GM21526 (cell line): Measurements from ENCODE around the gene USHBP1.

Experiments
- ATAC-seq: cut with Tn5 transposase; IDR thresholded peaks from one replicate; pipeline ENCODE4 v1.9.1; 2021; ENCODE audit warnings: moderate library complexity; ENCODE audit not compliant: unreplicated experiment, low FRiP score

Gene USHBP1

DNA sequence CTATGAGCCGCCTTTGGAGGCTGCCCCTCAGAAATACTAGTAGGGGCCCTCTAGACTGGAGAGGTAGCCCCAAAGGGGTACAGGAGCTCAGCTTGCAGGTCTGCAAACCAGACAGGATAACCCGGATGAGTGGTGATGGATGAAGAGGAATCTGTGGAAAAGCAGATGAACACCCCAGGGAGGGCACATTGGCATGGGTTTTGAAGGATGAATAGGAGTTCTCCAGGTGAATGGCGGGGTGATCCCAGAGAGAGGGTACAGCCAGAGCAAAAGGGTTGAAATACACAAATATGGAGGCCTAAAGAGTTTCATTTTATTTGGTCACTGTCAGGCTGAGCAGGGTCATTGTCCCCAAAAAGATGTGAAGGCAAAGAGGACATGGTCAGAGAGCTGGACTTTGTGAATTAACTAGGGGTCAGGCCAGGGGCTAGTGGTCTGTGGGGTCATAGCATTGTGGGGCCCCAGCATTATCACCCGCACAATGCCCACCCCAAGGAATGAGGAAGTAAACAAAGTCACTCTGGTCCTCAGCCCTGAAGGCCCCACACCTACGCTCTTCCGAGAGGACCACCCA lies 23.6 kb downstream of the USHBP1 start:
- ATAC-seq, result no peak

GRCh38 chr19:17240062-17240752 lies 24.3 kb downstream of the USHBP1 start:
- ATAC-seq, result no peak

- ATAC-seq, result no peak
Measured at GRCh38 chr19:17237747-17238706, 26.5 kb downstream of the USHBP1 start.

DNA sequence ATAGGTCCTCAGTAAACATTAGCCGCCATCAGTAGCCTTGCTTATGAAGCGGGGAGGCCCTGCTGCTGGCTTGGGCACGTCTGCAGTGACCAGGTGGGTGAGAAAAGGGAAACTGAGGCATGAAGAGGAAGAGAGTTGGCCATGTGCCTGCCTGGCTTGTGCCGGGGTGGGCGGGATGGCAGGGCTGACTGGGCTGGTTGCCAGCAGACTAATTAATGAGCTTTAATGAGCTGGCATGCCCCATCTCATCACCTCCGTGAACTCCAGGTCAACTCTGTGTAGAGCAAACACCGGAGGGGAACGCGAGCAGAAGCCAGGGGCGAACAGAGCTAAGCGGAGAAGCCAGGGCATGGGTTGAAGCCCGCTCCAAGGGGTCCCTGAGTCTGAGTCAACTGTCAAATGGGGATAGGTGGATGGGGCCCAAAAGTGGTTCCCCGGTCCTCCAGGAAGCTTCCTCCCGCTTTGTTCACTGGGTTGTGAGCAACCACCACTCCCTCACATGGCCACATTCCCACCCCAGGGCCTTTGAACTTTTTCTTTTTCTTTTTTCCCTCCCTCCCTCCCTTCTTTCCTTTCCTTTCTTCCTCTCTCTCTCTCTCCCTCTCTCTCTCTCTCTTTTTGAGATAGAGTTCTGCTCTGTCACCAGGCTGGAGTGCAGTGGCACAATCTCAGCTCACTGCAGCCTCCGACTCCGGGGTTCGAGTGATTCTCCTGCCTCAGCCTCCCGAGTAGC lies 27.6 kb downstream of the USHBP1 start:
- ATAC-seq, result no peak

GRCh38 chr19:17235971-17236777 lies 28.4 kb downstream of the USHBP1 start:
- ATAC-seq, result no peak

- ATAC-seq, result no peak
Measured at GRCh38 chr19:17235300-17235970, 29.1 kb downstream of the USHBP1 start.

DNA sequence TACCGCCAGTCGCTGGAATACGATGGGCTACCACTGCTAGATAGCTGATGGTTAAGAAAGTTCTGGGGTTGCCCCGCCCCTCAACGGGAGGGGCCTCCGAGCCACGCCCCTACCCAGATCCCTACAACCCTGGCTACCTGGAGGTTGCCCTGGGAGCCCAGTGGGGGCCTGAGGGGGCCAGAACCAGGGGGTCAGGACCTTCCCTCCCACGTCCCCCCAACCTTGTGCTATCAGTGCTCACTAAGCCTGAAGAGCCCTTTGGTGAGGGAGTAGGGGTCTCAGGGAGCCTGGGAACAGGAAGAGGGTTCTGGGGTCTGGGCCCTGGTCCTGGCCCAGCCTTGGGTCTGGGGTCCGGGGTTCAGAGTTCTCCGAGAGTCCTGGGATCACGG lies 29.6 kb downstream of the USHBP1 start:
- ATAC-seq, result no peak

DNA sequence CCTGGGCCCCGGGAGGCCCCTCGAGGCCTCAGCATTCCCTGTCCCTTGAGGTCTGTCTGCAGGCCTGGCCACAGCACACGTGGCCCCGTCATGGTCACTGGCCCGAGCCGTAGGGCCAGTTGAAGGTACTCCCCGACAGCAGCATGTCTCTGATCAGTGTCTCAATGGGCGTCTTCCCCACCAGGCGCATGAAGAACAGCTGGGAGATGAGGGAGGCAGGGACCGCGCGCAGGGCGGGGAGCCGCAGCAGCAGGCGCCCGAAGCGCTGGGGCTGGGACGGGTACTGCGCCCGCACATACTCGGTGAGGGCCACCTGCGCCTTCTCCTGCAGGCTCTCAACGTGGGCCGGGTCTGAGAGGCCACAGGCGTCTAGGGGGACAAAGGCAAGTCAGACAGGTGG lies 32.3 kb downstream of the USHBP1 start:
- no peak for ATAC-seq

GRCh38 chr19:17229890-17230289 lies 34.7 kb downstream of the USHBP1 start:
- no peak for ATAC-seq

DNA sequence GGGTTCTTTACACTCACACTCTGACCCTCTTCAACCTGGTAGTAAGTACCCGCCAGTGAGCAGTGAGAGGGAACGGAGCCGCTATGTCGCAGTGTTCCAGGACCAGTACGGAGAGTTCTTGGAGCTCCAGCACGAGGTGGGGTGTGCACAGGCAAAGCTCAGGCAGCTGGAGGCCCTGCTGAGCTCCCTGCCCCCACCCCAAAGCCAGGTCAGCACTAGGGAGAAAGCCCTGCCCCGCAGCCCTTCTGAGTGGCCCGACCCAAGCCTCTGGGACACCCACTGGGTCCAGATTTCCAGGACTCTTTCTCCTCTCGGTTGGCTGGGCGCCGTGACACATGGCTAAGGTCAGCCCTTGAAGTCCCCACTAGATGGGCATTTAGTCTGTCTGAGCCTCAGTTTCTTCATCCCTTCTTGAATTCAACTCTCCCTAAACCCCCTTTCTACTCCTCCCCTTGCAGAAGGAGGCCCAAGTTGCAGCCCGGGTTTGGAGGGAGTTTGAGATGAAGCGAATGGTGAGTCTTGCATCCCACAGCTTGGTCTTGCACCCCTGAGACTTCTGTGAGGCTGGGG lies 36.7 kb downstream of the USHBP1 start:
- no peak for ATAC-seq

- ATAC-seq, result peak; percentile 91
Measured at GRCh38 chr19:17226002-17226933, 38.3 kb downstream of the USHBP1 start, which contains the start of gene OCEL1. Gene OCEL1, plus strand, starts transcription at chr19:17226226. Its CDS starts 22 bp downstream, at chr19:17226248.

GRCh38 chr19:17225053-17225452 lies 39.5 kb downstream of the USHBP1 start:
- no peak for ATAC-seq

DNA sequence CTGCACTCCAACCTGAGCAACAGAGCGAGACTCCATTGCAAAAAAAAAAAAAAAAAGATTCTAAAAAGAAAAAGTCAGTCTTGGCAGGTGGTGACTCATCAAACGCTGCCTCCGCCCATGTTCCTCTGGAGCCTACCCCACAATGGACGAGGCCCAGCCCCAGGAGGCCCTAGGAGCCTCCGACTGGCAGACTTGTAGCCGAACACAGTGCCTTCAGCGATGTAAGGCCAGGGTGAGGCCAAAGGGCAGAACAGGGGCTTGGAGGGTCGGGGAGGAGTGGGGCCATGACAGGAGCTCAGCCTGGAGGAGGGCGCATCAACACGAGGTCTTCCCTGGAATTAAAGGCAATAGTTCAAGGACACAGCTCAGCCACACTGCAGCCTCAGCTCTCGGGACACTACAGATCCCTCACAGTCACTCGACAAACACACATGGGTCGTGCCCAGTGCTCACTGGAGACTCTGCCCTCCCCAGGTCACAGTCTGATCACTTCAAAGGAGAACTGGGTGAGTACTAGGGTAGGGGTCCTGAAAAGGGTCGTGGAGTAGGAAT lies 44.3 kb downstream of the USHBP1 start:
- ATAC-seq, result no peak

DNA sequence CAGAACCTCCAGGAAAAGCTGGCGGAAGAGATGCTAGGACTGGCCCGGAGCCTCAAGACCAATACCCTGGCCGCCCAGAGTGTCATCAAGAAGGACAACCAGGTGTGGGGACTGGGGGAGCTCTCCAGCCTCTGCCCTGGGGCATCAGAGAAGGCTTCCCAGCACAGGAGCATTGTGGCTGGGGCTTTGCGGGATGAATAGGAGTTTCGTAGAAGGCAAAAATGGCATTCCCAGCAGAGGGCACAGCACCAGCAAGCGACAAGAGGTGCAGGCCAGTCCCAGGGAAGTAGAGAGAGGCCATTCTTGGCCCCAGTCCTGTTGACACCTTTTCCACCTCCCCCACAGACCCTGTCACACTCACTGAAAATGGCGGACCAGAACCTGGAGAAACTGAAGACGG lies 45.3 kb downstream of the USHBP1 start:
- ATAC-seq, result no peak

DNA sequence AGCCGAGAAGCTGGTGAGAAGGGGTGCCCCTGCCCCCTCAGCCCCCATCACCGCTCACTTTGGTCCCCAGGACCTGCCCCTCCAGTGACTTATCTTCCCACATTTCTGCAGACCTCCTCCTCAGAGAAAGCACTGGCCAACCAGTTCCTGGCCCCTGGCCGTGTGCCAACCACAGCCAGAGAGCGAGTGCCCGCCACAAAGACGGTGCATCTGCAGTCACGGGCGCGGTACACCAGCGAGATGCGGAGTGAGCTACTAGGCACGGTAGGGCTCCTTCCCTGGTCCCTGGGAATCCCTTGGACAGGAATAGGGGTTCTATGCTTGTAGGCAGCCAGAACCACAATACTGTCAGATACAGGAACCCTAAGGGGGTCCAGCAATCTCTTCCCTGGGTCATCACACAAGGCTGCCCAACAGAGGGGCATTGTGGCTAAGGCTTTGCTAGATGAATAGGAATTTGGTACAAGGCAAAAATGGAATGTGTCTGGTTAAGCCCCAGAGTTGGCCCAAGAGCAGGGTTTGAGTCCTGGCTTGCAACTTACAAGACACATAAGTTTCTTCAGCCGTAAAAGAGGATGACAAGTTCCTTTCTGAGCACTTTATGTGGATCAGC lies 48.4 kb downstream of the USHBP1 start:
- no peak for ATAC-seq

DNA sequence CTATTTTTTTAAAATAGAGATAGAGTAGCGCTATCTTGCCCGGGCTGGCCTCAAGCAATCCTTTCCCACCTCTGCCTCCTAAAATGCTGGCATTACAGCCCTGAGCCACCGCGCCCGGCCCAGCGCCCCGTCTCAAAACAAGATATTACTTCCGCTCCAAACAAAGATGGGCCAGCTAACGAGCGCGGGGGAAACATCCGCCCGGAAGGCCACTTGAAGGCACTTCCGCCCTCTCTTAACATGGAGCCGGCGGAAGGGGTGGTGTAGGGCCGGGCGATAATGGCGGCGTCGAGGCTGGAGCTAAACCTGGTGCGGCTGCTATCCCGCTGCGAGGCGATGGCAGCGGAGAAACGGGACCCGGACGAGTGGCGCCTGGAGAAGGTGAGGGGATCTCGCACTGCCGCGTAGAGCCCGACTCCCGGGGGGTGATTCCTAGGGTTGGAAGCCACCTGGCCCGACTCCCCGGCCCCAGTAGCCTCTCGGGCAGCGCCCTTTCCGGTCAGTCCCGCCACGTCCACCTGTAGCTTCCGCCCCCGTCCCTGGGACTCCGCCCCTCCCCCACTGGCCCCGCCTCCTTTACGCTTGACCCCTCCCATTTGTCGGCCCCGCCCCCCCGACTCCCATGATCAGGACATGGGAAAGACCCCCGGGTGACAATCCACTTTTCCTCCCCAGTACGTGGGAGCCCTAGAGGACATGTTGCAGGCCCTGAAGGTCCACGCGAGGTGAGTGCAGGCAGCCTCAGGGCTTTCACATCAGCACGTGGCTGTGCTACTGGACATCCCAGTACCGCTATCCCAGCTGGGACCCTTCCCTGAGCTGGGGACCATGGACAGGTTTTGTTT lies 49.2 kb downstream of the USHBP1 start, which contains the start of gene USE1:
USE1 (plus strand) TSS at position 231 of the 845 bp plus-strand sequence; CDS start at position 280, 49 bp downstream.
- peak; percentile 59 for ATAC-seq
